GM18951 (cell line): ENCODE results near the gene PCBP3.
"Not testable (repeated sequence)": the region's sequence is repeated elsewhere in the genome, so short reads cannot be mapped to it uniquely, and the experiment has no call there.

Experiments
- POLR2A ChIP-seq: IDR thresholded peaks from 4 replicates; pipeline ENCODE4 v1.6.1; 2011; ENCODE audit warnings: mild to moderate bottlenecking; ENCODE audit not compliant: insufficient read length, insufficient read depth; ENCODE audit errors: extremely low read depth
- in situ Hi-C: fragments of 300-500 bp; cut with MboI; formaldehyde crosslinking; loops from one replicate; pipeline ENCODE4 v1.12.0; 2022; ENCODE audit warnings: low sequenced_read_pairs, mixed read lengths, inconsistent platforms; ENCODE audit not compliant: unreplicated experiment

The PCBP3 gene

DNA sequence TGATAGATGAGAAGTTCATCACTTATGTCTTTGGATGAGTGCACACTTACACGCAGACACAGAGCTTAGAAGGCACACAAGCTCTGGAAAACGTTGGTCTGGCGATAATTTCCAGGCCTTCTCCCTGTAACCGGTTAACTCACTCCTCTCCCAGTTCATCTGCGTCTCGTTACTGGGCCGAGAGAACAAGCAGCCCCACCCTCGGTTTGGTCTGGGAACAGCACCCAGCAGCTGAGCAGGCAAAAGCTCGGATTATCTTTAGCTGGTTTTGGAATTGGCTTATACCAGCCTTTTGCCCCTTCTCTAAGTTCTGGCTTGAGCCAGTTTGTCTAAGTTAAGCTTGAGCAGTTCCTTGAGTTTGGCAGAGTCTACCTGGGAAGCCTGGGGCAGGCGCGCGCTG lies 310.7 kb downstream of the PCBP3 start:
- TF ChIP-seq POLR2A: no peak
- in situ Hi-C loops: no loop called here

DNA sequence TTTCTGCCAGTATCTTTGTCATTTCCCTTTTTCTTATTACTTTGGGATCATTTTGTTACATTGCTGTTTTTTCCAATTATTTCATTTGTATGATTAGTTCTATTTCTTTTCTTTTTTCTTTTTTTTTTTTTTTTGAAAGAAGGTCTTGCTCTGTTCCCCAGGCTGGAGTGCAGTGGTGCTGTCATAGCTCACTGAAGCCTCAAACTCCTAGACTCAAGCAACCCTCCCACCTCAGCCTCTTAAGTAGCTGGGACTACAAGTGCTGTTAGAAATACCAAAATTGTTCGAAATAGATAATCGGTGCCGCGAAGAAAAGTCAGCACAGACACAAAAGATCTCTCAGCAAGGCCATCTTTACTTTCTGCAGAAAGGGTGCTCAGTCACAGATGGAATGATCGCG lies 311.4 kb downstream of the PCBP3 start:
- TF ChIP-seq POLR2A: no peak
- in situ Hi-C loops: no loop called here

DNA sequence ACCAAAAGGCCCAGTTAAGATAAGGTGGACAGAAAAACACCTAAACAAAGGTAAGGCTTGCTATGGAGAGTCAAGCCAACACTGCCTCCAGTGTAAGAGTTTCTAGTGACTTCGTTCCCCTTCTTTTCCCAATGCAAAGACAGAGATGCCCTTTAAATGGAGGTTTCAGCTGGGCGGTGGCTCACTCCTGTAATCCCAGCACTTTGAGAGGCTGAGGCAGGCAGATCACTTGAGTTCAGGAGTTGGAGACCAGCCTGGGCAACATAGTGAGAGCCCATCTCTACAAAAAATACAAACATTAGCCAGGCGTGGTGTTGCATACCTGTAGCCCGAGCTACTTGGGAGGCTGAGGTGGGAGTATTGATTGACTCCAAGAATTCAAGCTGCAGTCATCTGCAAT lies 314.0 kb downstream of the PCBP3 start:
- in situ Hi-C loops: no loop called here

DNA sequence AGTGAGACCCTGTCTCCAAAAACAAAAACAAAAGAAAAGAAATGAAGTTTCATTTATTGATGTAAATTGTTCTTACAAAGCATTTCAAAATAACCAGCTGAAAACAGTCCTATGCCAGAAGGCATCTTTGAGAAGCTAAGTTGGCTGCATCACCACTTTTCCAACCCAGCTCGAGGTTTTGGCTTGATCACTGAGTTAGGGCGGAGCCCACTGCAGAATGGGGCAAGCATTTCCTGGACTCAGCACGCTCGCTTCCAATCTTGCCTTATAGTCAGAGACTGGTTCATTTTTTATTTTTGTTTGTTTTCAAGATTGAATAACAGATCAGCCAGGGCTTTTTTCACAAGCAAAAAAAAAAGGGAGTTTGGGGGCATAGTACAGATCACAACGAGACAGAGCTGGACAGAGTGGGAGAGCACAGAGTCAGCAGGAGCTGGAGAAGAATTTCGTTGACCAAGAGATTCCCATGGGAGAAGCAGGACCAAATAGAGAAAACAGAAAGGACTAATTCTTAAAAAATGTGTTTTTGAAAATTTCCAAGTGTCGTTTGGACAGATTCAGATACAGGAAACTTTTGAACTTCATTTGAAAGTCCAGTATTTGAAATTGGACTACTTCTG lies 314.6 kb downstream of the PCBP3 start:
- in situ Hi-C loops: no loop called here
- TF ChIP-seq POLR2A: no peak

More for the DNA sequence above, 314.0 kb downstream of the PCBP3 start:
- TF ChIP-seq POLR2A: no peak

DNA sequence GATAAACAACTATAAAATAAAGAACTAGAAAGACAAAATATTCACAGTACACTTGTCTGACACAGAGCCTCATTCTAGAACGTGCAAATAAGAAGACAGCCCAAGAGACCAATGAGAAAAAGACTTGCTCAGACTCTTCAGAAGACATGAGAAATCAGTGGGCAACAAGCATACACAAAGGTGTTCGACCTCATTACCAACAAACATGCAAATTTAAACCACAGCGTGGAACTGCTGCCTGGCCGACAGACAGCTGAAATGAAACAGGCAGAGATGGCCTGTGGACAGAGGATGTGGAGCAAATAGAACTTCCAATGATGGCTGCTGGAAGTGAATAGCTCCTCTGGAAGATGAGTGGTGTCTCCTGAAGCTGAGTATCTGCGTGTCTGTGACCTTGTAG lies 315.7 kb downstream of the PCBP3 start:
- no peak for TF ChIP-seq POLR2A
- in situ Hi-C loops: no loop called here

DNA sequence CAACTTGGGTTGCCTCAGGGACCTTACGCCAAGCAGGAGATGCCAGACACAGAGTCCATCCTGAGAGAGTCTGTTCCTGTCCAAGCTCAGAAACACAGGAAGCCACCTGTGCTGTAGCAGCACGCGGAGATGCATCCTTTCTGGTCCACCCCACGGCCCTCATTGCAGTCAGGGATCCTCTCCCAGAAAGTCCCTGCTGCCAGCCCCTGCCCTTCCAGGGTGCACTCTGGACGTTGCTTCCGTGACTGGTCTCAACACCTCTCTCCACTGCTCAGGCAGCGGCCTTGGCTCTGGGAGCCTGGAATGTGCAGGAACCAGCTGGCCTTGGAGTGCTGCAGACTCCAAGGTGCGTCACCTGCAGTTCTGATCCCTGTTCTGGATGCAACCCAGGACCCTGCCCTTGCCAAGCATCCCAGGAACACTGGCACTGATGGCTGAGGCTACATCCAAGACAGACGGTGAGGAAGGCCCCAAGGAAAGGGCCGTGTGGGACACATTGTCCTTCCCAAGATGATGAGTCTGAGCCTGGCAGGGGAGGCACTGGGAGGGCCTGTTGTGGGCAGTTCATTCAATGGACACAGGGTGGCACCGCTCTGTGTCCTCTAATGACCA lies 316.4 kb downstream of the PCBP3 start:
- no peak for TF ChIP-seq POLR2A
- in situ Hi-C loops: no loop called here

DNA sequence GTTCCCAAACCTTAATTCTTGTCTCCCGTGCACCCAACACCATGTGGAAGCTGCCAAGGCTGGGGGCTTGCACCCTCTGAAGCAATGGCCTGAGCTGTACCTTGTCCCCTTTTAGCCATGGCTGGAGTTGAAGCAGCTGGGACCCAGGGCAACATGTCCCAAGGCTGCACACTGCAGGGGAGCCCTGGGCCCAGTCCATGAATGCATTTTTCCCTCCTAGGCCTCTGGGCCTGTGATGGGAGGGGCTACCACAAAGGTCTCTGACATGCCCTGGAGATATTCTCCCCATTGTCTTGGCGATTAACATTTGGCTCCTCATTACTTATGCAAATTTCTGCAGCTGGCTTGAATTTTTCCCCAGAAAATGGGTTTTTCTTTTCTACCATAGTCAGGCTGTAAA lies 317.9 kb downstream of the PCBP3 start:
- in situ Hi-C loops: not testable (repeated sequence)

DNA sequence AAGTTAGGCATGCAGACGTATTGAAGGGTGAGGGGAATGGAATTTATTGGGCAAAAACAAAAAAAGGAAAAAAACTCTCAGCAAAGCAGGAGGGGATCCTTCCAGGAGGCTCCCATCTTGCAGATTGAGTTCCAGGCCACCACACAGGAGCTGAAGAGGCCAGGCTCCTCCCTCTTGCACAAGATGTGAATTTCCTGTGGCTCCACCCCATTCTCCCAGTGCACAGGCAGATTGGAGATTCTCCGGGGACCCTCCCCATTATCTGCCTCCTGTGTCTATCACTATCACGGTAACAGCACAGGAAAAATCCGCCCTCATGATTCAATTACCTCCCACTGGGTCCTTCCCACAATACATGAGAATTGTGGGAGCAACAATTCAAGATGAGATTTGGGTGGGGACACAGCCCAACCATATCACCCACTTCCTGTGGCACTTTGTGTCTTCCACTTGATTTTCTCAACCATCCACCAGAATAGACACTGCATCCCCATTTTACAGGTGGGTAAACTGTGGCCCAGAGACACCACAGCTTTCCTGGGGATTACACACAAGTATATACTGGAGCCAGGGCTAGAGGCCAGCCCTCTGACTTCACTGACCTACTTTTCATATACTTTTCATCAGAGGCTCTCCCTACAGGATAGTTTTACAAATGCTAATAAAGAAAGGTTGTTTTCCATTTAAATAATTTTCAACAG lies 319.2 kb downstream of the PCBP3 start:
- in situ Hi-C loops: no loop called here
- no peak for TF ChIP-seq POLR2A

DNA sequence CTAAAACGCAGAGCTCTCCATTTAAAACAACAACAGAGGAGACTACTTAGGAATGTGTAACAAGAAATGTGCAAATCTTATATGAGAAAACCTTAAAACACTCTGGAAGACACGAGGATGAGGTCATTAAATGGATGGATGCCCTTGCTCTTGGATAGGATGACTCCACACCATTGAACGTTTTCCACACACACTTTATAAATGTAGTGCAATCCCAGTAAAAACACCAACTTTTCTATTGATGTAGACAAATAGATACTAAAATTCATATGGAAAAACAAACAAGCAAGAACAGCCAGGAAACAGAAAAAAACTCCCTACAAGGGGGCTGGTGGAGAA lies 319.7 kb downstream of the PCBP3 start:
- in situ Hi-C loops: no loop called here
- no peak for TF ChIP-seq POLR2A

DNA sequence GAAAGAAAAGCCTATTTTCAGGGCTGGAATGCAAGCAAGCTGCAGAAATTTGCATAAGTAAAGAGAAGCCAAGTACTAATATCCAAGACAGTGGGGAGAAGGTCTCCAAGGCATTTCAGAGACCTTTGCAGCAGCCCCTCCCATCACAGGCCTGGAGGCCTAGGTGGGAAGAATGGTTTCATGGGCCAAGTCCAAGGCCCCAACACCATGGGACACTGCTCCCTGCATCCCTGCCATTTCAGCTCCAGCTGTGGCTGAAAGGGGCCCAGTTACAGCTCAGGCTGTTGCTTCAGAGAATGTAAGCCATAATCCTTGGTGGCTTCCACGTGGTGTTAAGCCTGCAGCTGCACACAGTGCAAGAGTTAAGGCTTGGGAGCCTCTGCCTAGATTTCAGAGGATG lies 321.1 kb downstream of the PCBP3 start:
- in situ Hi-C loops: no loop called here
- TF ChIP-seq POLR2A: no peak

DNA sequence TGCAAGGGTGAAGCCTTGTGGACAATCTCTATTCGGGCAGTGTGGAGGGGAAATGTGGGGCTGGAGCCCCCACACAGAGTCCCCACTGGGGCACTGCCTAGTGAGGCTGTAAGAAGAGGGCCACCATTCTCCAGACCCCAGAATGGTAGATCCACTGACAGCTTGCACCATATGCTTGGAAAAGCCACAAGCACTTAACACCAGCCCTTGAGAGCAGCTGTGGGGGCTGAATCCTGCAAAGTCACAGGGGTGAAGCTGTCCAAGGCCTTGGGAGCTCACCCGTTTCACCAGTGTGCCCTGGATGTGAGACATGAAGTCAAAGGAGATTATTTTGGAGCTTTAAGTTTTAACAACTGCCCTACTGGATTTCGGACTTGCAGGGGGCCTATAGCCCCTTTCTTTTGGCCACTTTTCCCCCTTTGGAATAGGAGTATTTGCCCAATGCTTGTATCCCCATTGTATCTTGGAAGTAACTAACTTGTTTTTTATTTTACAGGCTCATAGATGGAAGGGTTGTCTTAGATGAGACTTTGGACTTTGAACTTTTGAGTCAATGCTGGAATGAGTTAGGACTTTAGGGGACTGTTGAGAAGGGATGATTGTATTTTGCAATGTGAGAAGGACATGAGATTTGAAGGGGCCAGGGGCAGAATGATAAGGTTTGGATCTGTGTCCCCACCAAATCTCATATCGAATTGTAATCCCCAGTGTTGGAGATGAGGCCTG lies 321.7 kb downstream of the PCBP3 start:
- no peak for TF ChIP-seq POLR2A
- in situ Hi-C loops: no loop called here

DNA sequence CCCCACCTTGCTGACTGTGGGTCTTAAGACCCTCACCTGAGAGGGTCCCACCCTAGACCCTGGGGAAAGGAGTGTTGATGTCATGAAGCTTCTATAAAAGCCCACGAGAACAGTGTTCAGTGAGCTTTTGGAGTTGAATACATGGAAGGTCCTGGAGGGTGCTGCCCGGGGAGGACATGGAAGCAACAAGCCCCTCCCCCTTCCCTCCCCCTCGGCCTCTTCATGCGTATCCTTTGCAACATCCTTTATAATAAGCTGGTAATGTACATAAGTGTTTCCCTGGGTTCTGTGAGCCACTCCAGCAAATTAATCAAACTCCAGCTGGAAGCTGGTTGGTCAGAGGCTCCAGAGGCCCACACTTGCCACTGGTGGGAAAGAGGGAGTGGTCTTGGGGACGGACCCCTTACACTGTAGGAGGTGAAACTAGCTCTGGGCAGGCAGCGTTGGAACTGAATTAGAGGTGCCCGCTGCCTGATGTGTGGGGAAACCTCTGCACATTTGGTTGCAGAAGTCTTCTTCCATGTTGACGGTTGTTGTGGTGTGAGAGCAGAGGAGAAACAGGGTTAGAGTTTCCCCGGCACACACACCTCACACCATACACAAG lies 323.4 kb downstream of the PCBP3 start:
- in situ Hi-C loops: no loop called here

DNA sequence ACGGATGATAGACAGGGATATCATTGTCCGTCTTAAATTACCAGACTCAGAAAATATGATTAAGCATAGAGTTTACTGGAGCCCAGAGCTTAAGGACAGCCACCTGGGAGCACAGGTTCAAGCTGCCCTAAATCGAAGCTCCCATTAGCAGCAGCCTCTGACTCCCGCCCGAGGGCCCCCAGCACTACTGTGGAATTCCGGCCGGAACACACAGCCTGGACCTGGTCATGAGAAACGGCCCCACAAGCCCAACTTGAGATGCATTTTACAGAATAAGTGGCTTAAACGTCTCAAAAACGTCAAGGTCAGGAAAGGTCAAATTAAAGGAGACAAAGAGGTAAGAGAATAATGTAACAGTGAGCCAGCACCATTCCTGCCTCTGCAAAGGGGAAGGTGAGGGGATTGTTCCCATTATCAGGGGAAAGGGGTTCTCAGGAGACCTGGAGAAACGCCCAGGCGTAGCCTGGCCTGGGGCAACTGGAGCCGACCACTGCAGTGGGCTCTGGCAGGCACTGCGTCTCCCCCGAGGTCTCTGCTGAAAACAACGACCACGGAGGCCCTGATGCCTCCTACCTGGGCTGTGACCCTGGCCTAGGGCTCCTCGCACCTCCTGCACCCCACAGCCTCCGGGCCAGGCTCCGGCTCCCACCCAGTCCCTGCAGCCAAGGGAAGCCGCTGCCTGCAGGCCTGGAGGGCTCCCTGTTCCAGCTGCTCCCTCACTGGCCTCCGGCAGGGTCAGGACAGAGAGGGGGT lies 326.6 kb downstream of the PCBP3 start:
- in situ Hi-C loops: no loop called here
- no peak for TF ChIP-seq POLR2A

More for the DNA sequence above, 323.4 kb downstream of the PCBP3 start:
- no peak for TF ChIP-seq POLR2A
